ENCODE data around the gene ATAD3A. TPM values are rescaled to one million over a fixed set of nuclear protein-coding genes. Genes with fewer than 3 reads are reported as not detected.

Gene ATAD3A
- polyA plus RNA-seq, 1 donor from 2014 or later, result 30.3 TPM

DNA sequence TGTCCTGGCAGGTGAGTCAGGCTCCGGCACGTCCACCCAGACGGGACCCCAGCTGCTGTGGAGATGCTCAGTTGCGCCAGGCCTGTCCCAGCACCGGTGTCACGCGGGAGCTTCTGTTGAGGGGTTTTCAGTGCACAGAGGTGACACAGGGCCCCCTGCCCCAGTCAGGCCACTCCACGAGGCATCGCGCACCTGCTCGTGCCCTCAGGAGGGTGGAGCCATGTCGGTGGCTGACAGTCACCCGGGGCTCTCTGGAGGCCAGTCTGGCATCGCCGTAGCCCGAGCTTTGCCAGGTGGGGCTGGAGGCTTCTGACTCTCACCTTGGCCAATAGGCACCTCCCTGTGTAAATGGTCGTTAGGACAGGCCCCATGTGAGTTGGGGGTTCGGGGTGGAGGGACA is 17.4 kb downstream of the ATAD3A start:
- H2AFZ ChIP-seq (ENCODE audit: low read depth, low read length), result no peak overlapping the region
- H3K4me2 ChIP-seq (ENCODE audit: low read length), result no peak overlapping the region
- H4K20me1 ChIP-seq (ENCODE audit: insufficient read depth), result no peaks in the 10 kb centered on the region
- no peaks in the 10 kb centered on the region for H3K27me3 ChIP-seq (ENCODE audit: insufficient read depth, low read depth, low read length)
- H3K9ac ChIP-seq (ENCODE audit: low read length), result no peak overlapping the region
- H3K4me3 ChIP-seq (ENCODE audit: low read length), result no peak overlapping the region
- H3K27ac ChIP-seq (ENCODE audit: low read length), result no peak overlapping the region
- TF ChIP-seq POLR2AphosphoS5 (IDR thresholded peaks at IDR 0.05) (no peak), EZH2 (IDR thresholded peaks at IDR 0.05; ENCODE audit: borderline replicate concordance, insufficient read depth, low read length, poor library complexity, severe bottlenecking) (no peak), MXI1 (conservative IDR thresholded peaks at IDR 0.05; ENCODE audit: poor library complexity, severe bottlenecking) (no peak), TAF1 (IDR thresholded peaks at IDR 0.05; ENCODE audit: low read depth) (no peak), SMC3 (conservative IDR thresholded peaks at IDR 0.05; ENCODE audit: poor library complexity) (no peak), RAD21 (conservative IDR thresholded peaks at IDR 0.05) (no peak), EP300 (conservative IDR thresholded peaks at IDR 0.05; ENCODE audit: poor library complexity, severe bottlenecking) (no peak)
- TF ChIP-seq, protein P1, sequence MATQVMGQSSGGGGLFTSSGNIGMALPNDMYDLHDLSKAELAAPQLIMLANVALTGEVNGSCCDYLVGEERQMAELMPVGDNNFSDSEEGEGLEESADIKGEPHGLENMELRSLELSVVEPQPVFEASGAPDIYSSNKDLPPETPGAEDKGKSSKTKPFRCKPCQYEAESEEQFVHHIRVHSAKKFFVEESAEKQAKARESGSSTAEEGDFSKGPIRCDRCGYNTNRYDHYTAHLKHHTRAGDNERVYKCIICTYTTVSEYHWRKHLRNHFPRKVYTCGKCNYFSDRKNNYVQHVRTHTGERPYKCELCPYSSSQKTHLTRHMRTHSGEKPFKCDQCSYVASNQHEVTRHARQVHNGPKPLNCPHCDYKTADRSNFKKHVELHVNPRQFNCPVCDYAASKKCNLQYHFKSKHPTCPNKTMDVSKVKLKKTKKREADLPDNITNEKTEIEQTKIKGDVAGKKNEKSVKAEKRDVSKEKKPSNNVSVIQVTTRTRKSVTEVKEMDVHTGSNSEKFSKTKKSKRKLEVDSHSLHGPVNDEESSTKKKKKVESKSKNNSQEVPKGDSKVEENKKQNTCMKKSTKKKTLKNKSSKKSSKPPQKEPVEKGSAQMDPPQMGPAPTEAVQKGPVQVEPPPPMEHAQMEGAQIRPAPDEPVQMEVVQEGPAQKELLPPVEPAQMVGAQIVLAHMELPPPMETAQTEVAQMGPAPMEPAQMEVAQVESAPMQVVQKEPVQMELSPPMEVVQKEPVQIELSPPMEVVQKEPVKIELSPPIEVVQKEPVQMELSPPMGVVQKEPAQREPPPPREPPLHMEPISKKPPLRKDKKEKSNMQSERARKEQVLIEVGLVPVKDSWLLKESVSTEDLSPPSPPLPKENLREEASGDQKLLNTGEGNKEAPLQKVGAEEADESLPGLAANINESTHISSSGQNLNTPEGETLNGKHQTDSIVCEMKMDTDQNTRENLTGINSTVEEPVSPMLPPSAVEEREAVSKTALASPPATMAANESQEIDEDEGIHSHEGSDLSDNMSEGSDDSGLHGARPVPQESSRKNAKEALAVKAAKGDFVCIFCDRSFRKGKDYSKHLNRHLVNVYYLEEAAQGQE (IDR thresholded peaks at IDR 0.05; ENCODE audit: borderline replicate concordance), result no peak
- TF ChIP-seq, protein P2, sequence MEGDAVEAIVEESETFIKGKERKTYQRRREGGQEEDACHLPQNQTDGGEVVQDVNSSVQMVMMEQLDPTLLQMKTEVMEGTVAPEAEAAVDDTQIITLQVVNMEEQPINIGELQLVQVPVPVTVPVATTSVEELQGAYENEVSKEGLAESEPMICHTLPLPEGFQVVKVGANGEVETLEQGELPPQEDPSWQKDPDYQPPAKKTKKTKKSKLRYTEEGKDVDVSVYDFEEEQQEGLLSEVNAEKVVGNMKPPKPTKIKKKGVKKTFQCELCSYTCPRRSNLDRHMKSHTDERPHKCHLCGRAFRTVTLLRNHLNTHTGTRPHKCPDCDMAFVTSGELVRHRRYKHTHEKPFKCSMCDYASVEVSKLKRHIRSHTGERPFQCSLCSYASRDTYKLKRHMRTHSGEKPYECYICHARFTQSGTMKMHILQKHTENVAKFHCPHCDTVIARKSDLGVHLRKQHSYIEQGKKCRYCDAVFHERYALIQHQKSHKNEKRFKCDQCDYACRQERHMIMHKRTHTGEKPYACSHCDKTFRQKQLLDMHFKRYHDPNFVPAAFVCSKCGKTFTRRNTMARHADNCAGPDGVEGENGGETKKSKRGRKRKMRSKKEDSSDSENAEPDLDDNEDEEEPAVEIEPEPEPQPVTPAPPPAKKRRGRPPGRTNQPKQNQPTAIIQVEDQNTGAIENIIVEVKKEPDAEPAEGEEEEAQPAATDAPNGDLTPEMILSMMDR (IDR thresholded peaks at IDR 0.05; ENCODE audit: poor library complexity, severe bottlenecking), result no peak
- H3K79me2 ChIP-seq (replicated peaks; ENCODE audit: insufficient read depth, low read length), result no peaks in the 10 kb centered on the region
- H3K9me2 ChIP-seq (ENCODE audit: insufficient read depth, low read length), result no peaks in the 10 kb centered on the region
- no peaks in the 10 kb centered on the region for H3K36me3 ChIP-seq (ENCODE audit: insufficient read depth, low read length)
- H3F3A ChIP-seq (ENCODE audit: insufficient read depth, low read length, poor library complexity, severe bottlenecking), result no peaks in the 10 kb centered on the region
- H3K9me3 ChIP-seq (ENCODE audit: low read length), result no peaks in the 10 kb centered on the region

DNA sequence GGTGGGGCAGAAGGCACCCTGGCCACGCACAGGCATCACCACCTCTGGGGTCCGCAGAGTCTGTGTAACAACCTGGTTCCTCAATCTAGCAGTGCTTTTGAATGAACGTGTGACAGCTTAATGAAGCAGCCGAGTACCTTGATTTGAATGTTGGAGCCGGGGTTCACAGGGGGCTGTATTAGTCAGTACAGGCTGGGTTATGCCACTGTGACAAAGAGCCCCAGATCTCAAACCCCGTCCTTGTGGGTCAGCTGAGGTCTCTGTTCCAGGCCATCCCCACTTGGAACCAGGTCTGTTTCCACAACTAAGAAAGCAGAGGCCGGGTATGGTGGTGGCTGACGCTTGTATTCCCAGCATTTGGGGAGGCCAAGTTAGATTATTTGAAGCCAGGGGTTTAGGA is 18.0 kb downstream of the ATAD3A start:
- no peaks in the 10 kb centered on the region for H4K20me1 ChIP-seq (ENCODE audit: insufficient read depth)
- H3F3A ChIP-seq (ENCODE audit: insufficient read depth, low read length, poor library complexity, severe bottlenecking), result no peaks in the 10 kb centered on the region
- H3K9me2 ChIP-seq (ENCODE audit: insufficient read depth, low read length), result no peaks in the 10 kb centered on the region
- no peak overlapping the region for H3K4me3 ChIP-seq (ENCODE audit: low read length)
- H3K27ac ChIP-seq (ENCODE audit: low read length), result no peak overlapping the region
- H3K79me2 ChIP-seq (replicated peaks; ENCODE audit: insufficient read depth, low read length), result no peaks in the 10 kb centered on the region
- TF ChIP-seq, protein P2 (IDR thresholded peaks at IDR 0.05; ENCODE audit: poor library complexity, severe bottlenecking), result no peak
- no peak for TF ChIP-seq EZH2 (IDR thresholded peaks at IDR 0.05; ENCODE audit: borderline replicate concordance, insufficient read depth, low read length, poor library complexity, severe bottlenecking)
- TF ChIP-seq, protein P1 (IDR thresholded peaks at IDR 0.05; ENCODE audit: borderline replicate concordance), result no peak
- TF ChIP-seq MXI1 (conservative IDR thresholded peaks at IDR 0.05; ENCODE audit: poor library complexity, severe bottlenecking), result no peak
- no peak overlapping the region for H3K4me2 ChIP-seq (ENCODE audit: low read length)
- H2AFZ ChIP-seq (ENCODE audit: low read depth, low read length), result no peak overlapping the region
- H3K9ac ChIP-seq (ENCODE audit: low read length), result no peak overlapping the region
- no peaks in the 10 kb centered on the region for H3K36me3 ChIP-seq (ENCODE audit: insufficient read depth, low read length)
- no peaks in the 10 kb centered on the region for H3K9me3 ChIP-seq (ENCODE audit: low read length)
- no peaks in the 10 kb centered on the region for H3K27me3 ChIP-seq (ENCODE audit: insufficient read depth, low read depth, low read length)
